HepG2 (cell line): ENCODE data around the gene DPM2. TPM values are rescaled to one million over a fixed set of nuclear protein-coding genes. Genes with fewer than 3 reads are reported as not detected.

ENCODE experiments used
- ATAC-seq: fragments of 200-7000 bp; cut with Tn5 transposase; 3 replicates; pipeline ENCODE4 v1.9.1; 2020; ENCODE audit warnings: mild to moderate bottlenecking, moderate library complexity
- BruUV-seq: library from RNA; stranded (reverse); fragments of 400-500 nt; replicated peaks from 2 replicates; lab custom pipeline; 2021; lab: Mats Ljungman, UMichigan
- CTCF ChIA-PET: fragments of 300-600 bp; formaldehyde crosslinking; extraction: SDS; loops from one replicate; lab custom pipeline; 2021; ENCODE audit warnings: low total read pairs, inconsistent platforms, low intra/inter-chr PET ratio; lab: Yijun Ruan, JAX
- POLR2A ChIA-PET: fragments of 350-600 bp; sonication (Branson Sonifier 250); formaldehyde crosslinking; loops from one replicate; lab custom pipeline; 2020; ENCODE audit warnings: antibody characterized with exemption, inconsistent platforms; lab: Yijun Ruan, JAX
- DNase-seq: peaks from one replicate; pipeline ENCODE4 v3.0.0-alpha.2; 2015; ENCODE audit warnings: low spot score
- FAIRE-seq: peaks from 3 replicates; lab custom pipeline; 2011; peaks lifted over from hg19 to GRCh38; lab: Jason Lieb, UNC
- H2AFZ ChIP-seq: one replicate; pipeline ENCODE4 v1.6.1; 2011; ENCODE audit warnings: low read length, inconsistent platforms
- H3K27ac ChIP-seq: fragments of 300-600 bp; 3 replicates; pipeline ENCODE4 v1.8.0; 2011; ENCODE audit warnings: mixed run types, mild to moderate bottlenecking, mixed read lengths, low read length, inconsistent platforms; ENCODE audit not compliant: insufficient read depth; ENCODE audit errors: extremely low read length
- H3K27me3 ChIP-seq, 2 experiments: fragments of 200-600 bp in 1 of 2; 2 replicates in 1 of 2; 3 replicates in 1 of 2; pipeline versions ENCODE4 v1.6.0 to v1.8.0; 2011; ENCODE audit warnings: low read length in 2 of 2, mild to moderate bottlenecking in 2 of 2, moderate library complexity in 2 of 2, inconsistent platforms in 1 of 2; ENCODE audit not compliant: insufficient read depth in 2 of 2, control insufficient read depth in 1 of 2
- H3K36me3 ChIP-seq, 2 experiments: fragments of 200-600 bp in 1 of 2; replicated peaks in 1 of 2; 2 replicates in 1 of 2; 3 replicates in 1 of 2; pipeline versions ENCODE4 v1.5.1 to v1.8.0; 2011; ENCODE audit warnings: low read length in 2 of 2, inconsistent platforms in 1 of 2; ENCODE audit not compliant: insufficient read depth in 2 of 2, control insufficient read depth in 1 of 2
- H3K4me1 ChIP-seq: 2 replicates; pipeline ENCODE4 v1.5.1; 2012; ENCODE audit warnings: low read length, inconsistent platforms; ENCODE audit not compliant: insufficient read depth
- H3K4me2 ChIP-seq: 2 replicates; pipeline ENCODE4 v1.6.0; 2011; ENCODE audit warnings: low read depth, low read length, inconsistent platforms
- H3K4me3 ChIP-seq, 3 experiments: fragments of 200-600 bp in 1 of 3; sonication (generic), shearing (Covaris generic) in 1 of 3; replicated peaks in 1 of 3; 2 replicates each; pipeline ENCODE4 v1.5.1; 2011 to 2016; ENCODE audit warnings: low read length in 3 of 3, inconsistent platforms in 2 of 3, low read depth in 2 of 3, mild to moderate bottlenecking in 2 of 3, control low read depth in 1 of 3, mixed read lengths in 1 of 3; ENCODE audit not compliant: insufficient read depth in 1 of 3
- H3K79me2 ChIP-seq: one replicate; pipeline ENCODE4 v1.6.1; 2011; ENCODE audit warnings: low read length, inconsistent platforms; ENCODE audit not compliant: insufficient read depth
- H3K9ac ChIP-seq: 2 replicates; pipeline ENCODE4 v1.6.0; 2011; ENCODE audit warnings: mild to moderate bottlenecking, low read depth, low read length, inconsistent platforms; ENCODE audit not compliant: insufficient read depth
- H3K9me3 ChIP-seq: 2 replicates; pipeline ENCODE4 v1.5.1; 2012; ENCODE audit warnings: mild to moderate bottlenecking, low read length
- H4K20me1 ChIP-seq: 2 replicates; pipeline ENCODE4 v1.6.0; 2011; ENCODE audit warnings: inconsistent platforms, mild to moderate bottlenecking, low read length, moderate library complexity; ENCODE audit not compliant: insufficient read depth
- GPN1 ChIP-seq: sonication (generic); formaldehyde crosslinking; IDR thresholded peaks from 2 replicates; pipeline ENCODE4 v1.5.1; 2020; ENCODE audit warnings: missing genetic modification reagents, borderline replicate concordance
- JDP2 ChIP-seq: sonication (generic); formaldehyde crosslinking; IDR thresholded peaks from 2 replicates; pipeline ENCODE4 v1.8.1; 2022; ENCODE audit warnings: missing genetic modification reagents, borderline replicate concordance
- KDM5A ChIP-seq: fragments of 200-600 bp; sonication (generic); IDR thresholded peaks from 2 replicates; pipeline ENCODE4 v1.7.0; 2018; ENCODE audit warnings: antibody characterized with exemption, mild to moderate bottlenecking, low read length, borderline replicate concordance
- PITX1 ChIP-seq: sonication (generic); formaldehyde crosslinking; IDR thresholded peaks from 2 replicates; pipeline ENCODE4 v1.5.1; 2020; ENCODE audit warnings: mild to moderate bottlenecking, missing genetic modification reagents
- POGZ ChIP-seq: sonication (generic); formaldehyde crosslinking; IDR thresholded peaks from 2 replicates; pipeline ENCODE4 v1.4.0; 2020; ENCODE audit warnings: mild to moderate bottlenecking, missing genetic modification reagents
- POLR2G ChIP-seq: fragments of 200-400 bp; formaldehyde crosslinking; IDR thresholded peaks from 2 replicates; pipeline ENCODE4 v1.6.1; 2018; ENCODE audit warnings: mild to moderate bottlenecking, low read depth, low read length, moderate library complexity
- ZNF205 ChIP-seq: IDR thresholded peaks from 2 replicates; pipeline ENCODE4 v1.6.1; 2018; ENCODE audit warnings: missing biosample characterization, missing genetic modification reagents
- ZNF44 ChIP-seq: sonication (generic); formaldehyde crosslinking; IDR thresholded peaks from 2 replicates; pipeline ENCODE4 v1.5.1; 2020; ENCODE audit warnings: mild to moderate bottlenecking, missing genetic modification reagents
- ZNF674 ChIP-seq: sonication (generic); formaldehyde crosslinking; IDR thresholded peaks from 2 replicates; pipeline ENCODE4 v1.5.0; 2020; ENCODE audit warnings: low read depth, mild to moderate bottlenecking, missing genetic modification reagents
- WGBS: methylation state at CpG from one replicate; pipeline ENCODE4 v1.1.6; 2017; ENCODE audit warnings: low lambda C conversion rate; 5-methylcytosine and 5-hydroxymethylcytosine counted together
- in situ Hi-C: cut with HindIII; loops from 2 replicates; pipeline ENCODE4 v1.10.0; 2017; ENCODE audit warnings: low pct_unique_long_range_greater_than_20kb; ENCODE audit not compliant: extremely low pct_ligation_motif_present
- intact Hi-C: fragments of 100-400 bp; cut with micrococcal nuclease; formaldehyde crosslinking; loops from one replicate; pipeline ENCODE4 v1.10.0; 2022; ENCODE audit not compliant: unreplicated experiment
- polyA plus RNA-seq, 8 experiments: library from polyadenylated mRNA; depleted of rRNA in 3 of 8; stranded (reverse) in 7 of 8; unstranded in 1 of 8; fragments of >200 nt; fragmentation: Illumina TruSeq in 4 of 8; extraction: Trizol in 4 of 8; gene quantifications; 2 replicates each; pipeline versions ENCODE4 v1.2.1 to v1.2.3, GENCODE V29; 2011 to 2016; ENCODE audit warnings: low read depth in 4 of 8, missing spikeins in 1 of 8, mixed read lengths in 1 of 8; ENCODE audit not compliant: insufficient read depth in 1 of 8
- total RNA-seq, 5 experiments: library from RNA; depleted of rRNA; stranded (reverse); fragments of >200 nt; fragmentation: Illumina TruSeq; extraction: Trizol; gene quantifications; 2 replicates each; pipeline ENCODE4 v1.2.3, GENCODE V29; 2016; ENCODE audit warnings: low read depth in 1 of 5
- TF ChIP-seq, protein P1 (sequence below): sonication (generic); formaldehyde crosslinking; conservative IDR thresholded peaks from 2 replicates; pipeline ENCODE4 v1.4.0; 2020; ENCODE audit warnings: missing genetic modification reagents
- TF ChIP-seq, protein P2 (sequence below): sonication (generic); formaldehyde crosslinking; conservative IDR thresholded peaks from 2 replicates; pipeline ENCODE4 v1.4.0; 2020; ENCODE audit warnings: missing genetic modification reagents
- TF ChIP-seq, protein P3 (sequence below): sonication (generic); formaldehyde crosslinking; conservative IDR thresholded peaks from 2 replicates; pipeline ENCODE4 v1.5.0; 2020; ENCODE audit warnings: missing genetic modification reagents

Gene DPM2
- total and polyA plus RNA-seq, 2 of the 13 experiments (the other 11 are each of a cell fraction or from before 2014, with no cell fraction given) = 24.8 to 35.3 TPM

DNA sequence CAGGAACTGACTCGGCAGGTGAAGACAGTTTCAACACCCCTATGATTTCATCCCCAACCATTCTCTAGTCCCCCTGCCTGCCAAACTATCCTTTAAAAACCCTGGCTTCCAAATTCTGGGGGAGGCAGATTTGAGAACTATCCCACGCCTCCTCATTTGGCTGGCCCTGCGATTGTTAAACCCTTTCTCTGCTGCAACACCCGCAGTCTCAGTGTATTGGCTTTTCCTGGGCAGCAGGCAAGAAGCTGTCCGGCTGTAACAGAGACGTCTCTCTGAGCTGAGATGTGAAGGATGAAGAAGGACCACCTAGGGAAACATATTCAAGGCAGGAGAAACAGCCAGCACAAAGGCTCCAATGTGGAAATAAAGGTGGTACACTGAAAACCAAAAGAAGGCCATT, 44.8 kb downstream of the DPM2 start:
- POLR2A ChIA-PET = interaction anchor here (0.7 to 1.0 kb wide), 3 partner anchors 10 to 27 kb away, joined by 3 read pairs; no protein-coding TSS in a partner anchor
- no peak overlapping the region for H3K27ac ChIP-seq
- H3K27me3 ChIP-seq = no peaks in the 10 kb centered on the region
- FAIRE-seq (no peak), DNase-seq (no peak), ATAC-seq (no peak)
- peaks cover 17% of the 10 kb centered on the region for H3K9me3 ChIP-seq
- no TSS peak for BruUV-seq
- no peaks in the 10 kb centered on the region for H4K20me1 ChIP-seq
- TF ChIP-seq, protein P1, sequence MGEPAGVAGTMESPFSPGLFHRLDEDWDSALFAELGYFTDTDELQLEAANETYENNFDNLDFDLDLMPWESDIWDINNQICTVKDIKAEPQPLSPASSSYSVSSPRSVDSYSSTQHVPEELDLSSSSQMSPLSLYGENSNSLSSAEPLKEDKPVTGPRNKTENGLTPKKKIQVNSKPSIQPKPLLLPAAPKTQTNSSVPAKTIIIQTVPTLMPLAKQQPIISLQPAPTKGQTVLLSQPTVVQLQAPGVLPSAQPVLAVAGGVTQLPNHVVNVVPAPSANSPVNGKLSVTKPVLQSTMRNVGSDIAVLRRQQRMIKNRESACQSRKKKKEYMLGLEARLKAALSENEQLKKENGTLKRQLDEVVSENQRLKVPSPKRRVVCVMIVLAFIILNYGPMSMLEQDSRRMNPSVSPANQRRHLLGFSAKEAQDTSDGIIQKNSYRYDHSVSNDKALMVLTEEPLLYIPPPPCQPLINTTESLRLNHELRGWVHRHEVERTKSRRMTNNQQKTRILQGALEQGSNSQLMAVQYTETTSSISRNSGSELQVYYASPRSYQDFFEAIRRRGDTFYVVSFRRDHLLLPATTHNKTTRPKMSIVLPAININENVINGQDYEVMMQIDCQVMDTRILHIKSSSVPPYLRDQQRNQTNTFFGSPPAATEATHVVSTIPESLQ (CRISPR knock-in tag) = no peak
- TF ChIP-seq ZNF44 (CRISPR knock-in tag) (no peak), KDM5A (peak; percentile 28; the same call in 1 of the 2 replicates), ZNF674 (CRISPR knock-in tag) (no peak), POLR2G (0 out of 2 replicates have a peak, but pooled peaks have one; percentile 5), PITX1 (CRISPR knock-in tag) (no peak), ZNF205 (CRISPR knock-in tag) (no peak), POGZ (CRISPR knock-in tag) (no peak), JDP2 (no peak), GPN1 (CRISPR knock-in tag) (no peak)
- TF ChIP-seq, protein P2, sequence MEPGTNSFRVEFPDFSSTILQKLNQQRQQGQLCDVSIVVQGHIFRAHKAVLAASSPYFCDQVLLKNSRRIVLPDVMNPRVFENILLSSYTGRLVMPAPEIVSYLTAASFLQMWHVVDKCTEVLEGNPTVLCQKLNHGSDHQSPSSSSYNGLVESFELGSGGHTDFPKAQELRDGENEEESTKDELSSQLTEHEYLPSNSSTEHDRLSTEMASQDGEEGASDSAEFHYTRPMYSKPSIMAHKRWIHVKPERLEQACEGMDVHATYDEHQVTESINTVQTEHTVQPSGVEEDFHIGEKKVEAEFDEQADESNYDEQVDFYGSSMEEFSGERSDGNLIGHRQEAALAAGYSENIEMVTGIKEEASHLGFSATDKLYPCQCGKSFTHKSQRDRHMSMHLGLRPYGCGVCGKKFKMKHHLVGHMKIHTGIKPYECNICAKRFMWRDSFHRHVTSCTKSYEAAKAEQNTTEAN (CRISPR knock-in tag) = no peak
- TF ChIP-seq, protein P3, sequence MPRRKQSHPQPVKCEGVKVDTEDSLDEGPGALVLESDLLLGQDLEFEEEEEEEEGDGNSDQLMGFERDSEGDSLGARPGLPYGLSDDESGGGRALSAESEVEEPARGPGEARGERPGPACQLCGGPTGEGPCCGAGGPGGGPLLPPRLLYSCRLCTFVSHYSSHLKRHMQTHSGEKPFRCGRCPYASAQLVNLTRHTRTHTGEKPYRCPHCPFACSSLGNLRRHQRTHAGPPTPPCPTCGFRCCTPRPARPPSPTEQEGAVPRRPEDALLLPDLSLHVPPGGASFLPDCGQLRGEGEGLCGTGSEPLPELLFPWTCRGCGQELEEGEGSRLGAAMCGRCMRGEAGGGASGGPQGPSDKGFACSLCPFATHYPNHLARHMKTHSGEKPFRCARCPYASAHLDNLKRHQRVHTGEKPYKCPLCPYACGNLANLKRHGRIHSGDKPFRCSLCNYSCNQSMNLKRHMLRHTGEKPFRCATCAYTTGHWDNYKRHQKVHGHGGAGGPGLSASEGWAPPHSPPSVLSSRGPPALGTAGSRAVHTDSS (CRISPR knock-in tag) = no peak
- peaks cover 21% of the 10 kb centered on the region for H3K4me1 ChIP-seq
- peaks cover 30 to 61% of the 10 kb centered on the region in 2 experiments for H3K36me3 ChIP-seq
- WGBS = 95% methylated on average over 6 of the region's 6 CpGs
- H3K4me2 ChIP-seq = no peak overlapping the region
- no peak overlapping the region for H2AFZ ChIP-seq
- peaks cover 15% of the 10 kb centered on the region for H3K79me2 ChIP-seq
- H3K9ac ChIP-seq = no peak overlapping the region
- intact Hi-C loops (no loop called here), in situ Hi-C loops (no loop called here)
- H3K4me3 ChIP-seq = no peak overlapping the region
- CTCF ChIA-PET = no interaction called here
